ENCODE measurements around the gene CAMP.

DNA sequence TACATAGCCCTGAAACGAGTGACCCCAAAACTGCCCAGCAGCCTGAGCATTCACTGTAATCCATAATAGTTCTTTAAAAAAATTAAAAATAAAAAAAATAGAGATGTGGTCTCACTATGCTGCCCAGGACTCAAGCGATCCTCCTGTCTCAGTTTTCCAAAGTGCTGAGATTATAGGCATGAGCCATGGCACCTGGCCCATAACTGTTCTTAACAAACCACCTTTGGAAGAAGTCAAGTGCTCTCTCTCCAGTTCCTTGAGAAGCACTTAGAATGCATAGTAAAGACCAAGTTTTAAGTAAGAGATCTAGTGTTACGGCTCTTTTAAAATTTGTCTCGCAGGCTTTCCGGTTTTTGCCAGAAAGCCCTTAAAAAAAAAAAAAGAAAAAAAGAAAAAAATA lies 43.3 kb upstream of the CAMP start:
- TF ChIP-seq POLR2A (IDR thresholded peaks at IDR 0.05) = no peak
- no peak for TF ChIP-seq CTCF (IDR thresholded peaks at IDR 0.05)

All from adrenal gland (tissue), 5 donors.